GM21619 (cell line): ENCODE measurements around the gene CD300H.
"Not testable (repeated sequence)": the region's sequence is repeated elsewhere in the genome, so short reads cannot be mapped to it uniquely, and the experiment has no call there.

Experiments used
- ATAC-seq: cut with Tn5 transposase; IDR thresholded peaks from one replicate; pipeline ENCODE4 v1.9.1; 2021; ENCODE audit not compliant: unreplicated experiment

Gene CD300H

DNA sequence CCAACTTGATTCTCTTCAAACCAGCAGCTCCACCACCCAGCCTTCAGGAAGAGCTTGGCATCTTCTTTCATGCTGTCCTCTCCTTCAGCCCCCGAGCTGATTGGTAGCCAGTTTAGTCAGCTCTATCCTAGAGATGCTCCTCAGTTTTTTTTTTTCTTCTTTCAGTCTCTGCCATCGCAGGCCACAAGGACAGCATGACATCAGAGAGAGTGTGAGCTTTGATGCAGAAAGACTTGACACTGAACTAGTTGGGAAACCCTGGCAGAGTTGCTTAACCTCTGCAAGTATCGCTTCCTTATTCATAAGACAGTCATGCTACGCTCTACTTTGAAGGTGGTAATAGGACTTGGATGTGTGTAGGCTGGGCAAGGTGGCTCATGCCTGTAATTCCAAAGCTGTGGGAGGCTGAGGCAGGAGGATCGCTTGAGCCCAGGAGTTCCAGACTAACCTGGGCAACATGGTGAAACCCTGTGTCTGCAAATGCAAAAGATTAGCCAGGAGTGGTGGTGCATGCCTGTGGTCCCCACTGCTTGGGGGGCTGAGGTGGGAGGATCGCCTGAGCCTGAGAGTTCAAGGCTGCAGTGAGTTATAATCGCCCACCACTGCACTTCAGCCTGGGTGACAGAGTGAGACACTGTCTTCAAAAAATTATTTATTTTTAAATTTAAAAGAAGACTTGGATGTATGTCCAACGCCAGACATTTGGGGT lies 38.7 kb downstream of the CD300H start:
- peak; percentile 82 for ATAC-seq

DNA sequence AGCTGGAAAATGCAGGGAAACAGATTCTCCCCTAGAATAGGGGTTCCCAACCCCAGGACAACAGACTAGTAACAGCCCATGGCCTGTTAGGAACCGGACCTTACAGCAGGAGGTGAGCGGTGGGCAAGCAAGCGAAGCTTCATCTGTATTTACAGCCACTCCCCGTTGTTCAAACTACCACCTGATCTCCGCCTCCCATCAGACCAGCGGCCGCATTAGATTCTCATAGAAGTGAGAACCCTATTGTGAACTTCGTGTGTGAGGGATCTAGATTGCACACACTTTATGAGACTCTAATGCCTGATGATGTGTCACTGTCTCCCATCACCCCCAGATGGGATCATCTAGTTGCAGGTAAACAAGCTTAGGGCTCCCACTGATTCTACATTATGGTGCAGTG lies 39.6 kb downstream of the CD300H start:
- no peak for ATAC-seq

DNA sequence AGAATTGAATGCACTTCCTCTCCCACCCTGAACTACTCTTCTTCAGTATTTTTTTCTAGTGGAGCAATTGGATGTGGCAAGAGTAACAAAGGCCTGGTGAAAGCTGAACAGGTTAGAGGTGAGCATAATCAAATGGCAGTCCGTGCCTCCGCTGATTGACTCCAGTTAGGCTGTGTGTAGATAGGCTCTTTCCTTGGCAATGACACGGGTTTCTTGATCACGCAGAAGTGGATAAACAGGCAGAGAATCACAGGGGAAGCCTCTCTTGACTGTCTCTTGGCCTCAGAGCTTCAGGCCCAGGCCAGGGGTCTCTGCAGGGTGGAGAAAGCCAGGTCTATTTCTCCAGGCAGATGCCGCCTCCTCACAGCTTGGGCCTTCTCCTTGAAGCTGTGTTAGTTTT lies 40.2 kb downstream of the CD300H start:
- ATAC-seq, result no peak

DNA sequence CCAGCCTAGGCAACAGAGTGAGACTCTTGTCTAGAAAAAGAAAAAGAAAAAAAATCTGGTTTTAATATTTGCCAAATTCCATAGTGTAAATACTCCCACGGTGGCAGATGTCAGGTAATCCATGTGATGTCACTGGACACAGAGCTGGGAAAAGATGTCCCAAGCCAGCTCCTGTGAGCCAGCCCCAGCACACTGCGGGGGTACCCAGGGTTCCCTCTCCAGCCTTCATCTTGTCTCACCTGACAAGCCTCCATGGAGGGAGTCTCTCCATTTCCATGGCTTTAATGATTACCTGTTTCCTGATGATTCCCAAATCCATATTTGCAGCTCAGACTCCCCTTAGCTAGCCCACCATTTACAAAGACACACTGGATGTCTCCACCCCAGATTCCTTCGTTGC lies 40.6 kb downstream of the CD300H start:
- no peak for ATAC-seq

DNA sequence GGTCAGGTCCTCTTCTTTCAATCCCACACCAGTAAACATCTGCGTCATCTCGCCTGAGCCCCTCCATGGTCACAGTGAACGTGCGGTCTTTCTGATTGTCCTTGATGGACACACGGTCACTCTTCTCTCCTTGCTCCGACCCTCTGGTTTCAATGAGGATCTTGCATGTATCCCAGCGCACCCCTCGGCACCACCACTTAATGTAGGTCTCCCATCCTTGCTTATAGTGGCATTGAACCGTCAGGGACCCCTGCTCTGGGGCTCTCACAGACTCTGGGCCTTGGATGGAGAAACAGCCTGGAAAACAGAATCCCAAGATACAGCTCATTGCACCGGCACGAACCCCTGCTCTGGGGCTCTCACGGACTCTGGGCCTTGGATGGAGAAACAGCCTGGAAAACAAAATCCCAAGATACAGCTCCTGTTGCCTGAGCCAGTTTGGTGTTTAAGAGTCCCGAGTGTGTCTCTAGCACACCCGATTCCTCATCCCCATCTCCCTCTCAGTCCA lies 41.5 kb downstream of the CD300H start:
- ATAC-seq, result no peak

DNA sequence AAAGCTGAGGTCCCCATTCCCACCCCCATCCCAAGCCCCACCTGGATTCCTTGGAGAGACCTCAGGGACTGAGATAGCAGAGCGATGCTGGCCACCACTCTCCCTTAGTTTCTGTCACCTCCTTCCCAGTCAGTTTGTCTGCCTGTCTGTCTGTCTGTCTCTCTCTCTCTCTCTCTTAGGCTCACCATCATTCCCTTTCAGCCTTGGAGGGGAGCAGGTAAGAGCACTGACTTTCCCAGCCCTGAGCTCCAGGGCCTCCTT lies 41.9 kb downstream of the CD300H start:
- ATAC-seq, result no peak

DNA sequence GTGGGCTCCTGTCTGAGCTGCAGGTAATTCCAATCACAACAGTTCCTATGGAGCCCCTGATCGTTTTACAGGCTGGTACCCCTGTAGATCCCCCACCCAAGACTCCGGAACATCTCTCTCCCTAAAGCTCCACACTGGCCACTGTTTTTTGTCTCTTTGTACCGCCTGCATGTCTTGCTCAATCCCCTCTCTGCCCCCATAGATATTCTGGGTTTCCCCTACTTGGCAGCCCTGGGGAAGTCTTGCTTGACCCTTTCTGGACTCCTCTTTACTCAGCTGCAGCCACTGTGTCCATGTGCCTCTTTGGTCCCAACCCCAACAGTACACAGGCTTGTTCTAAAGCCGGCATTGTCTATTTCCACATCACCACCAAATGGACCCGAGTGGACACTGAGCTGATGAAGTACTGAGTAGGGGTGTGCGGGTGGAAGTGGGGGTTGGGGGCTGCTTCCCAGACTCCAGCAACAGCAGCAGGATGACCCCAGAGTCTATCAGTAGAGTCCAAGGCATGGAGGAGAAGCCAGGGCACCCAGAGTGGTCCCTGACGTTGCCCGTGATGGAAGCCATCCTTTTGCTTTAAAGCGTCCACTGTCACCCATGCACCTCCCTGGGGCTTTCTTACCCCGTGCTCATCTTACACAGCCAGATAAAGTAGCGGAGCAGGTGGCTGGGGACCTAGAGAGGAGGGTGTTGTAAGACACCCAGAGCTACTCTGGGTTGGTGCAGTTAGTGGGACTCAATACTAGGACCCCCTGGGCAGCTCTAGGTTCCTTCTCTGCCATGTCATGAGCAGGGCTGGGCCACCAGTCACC lies 42.5 kb downstream of the CD300H start:
- ATAC-seq, result no peak

DNA sequence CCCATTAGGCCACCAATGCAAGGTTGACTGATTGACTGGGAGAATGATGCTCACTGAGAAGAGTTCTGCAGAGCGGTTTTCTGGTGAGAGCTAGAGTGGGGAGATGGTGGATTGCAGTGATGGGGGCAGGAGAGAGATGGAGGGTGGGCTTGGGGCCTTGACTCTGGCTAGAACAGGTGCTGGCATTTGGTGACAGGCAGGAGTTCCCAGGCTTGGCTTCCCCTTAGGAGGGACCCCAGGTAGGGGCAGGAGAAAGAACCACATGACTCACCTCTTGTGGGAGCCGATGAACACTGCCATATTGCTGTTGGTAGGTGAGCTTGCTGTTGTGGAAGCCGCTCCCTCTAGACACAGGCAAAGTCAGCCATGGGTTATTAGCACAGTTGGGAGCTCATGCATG lies 44.0 kb downstream of the CD300H start:
- no peak for ATAC-seq

DNA sequence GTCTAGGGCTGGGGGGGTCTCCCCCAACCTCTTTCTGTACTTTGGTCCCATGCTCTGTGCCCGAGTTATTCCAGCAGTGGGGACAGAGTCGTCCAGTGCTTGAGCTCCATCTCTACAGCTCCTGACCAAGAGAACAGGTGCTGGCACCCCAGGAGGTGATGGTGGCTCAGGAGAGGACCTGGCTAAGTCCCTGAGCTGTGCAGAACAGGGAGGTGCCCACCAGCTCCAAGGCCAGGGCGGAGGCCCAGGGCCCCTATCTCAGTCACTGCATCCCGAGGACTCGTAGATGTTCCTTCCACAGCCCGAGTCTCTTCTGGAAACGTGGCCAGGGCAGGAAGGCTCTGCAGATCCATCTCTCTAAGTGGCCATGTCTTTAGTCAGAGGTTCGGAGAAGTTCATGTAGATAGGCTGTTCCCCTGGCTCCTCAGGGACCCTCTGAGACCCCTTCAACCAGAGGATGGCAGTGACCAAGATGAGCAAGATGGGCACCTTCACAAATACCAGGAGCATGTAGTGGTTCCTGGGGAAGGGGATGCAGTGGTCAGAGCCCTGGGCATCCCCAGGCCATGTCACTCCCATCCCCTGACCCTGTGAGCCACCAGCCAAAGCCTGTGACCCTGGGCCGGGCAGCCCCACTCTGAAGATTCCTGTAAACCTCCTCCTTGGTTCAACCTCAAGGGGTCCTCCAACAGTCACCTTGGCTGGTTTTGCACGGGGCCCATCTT lies 44.8 kb downstream of the CD300H start:
- no peak for ATAC-seq

DNA sequence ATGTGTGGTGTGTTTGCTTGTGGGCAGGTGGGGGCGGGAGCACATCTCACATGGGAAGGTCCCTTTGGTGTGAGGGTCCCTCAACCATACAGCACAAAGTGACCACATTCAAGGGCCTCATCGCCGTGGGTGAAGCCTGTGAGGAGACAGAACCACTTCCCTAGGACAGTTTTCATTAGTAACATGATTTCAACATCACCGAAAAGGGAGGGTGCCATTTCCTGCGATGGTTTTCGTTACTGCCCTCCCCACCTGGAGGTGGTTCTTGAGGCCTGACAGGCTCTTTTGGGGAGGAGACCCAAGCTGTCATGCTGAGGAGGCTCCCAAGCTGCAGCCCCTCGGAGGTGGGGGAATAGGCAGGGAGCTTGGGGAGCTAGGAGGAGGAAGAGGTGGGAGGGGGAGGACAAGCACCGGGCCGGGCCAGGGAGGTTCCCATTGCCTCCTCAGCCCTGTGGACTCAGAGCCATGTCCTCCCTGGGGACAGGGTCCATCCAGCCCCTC lies 45.6 kb downstream of the CD300H start:
- no peak for ATAC-seq

DNA sequence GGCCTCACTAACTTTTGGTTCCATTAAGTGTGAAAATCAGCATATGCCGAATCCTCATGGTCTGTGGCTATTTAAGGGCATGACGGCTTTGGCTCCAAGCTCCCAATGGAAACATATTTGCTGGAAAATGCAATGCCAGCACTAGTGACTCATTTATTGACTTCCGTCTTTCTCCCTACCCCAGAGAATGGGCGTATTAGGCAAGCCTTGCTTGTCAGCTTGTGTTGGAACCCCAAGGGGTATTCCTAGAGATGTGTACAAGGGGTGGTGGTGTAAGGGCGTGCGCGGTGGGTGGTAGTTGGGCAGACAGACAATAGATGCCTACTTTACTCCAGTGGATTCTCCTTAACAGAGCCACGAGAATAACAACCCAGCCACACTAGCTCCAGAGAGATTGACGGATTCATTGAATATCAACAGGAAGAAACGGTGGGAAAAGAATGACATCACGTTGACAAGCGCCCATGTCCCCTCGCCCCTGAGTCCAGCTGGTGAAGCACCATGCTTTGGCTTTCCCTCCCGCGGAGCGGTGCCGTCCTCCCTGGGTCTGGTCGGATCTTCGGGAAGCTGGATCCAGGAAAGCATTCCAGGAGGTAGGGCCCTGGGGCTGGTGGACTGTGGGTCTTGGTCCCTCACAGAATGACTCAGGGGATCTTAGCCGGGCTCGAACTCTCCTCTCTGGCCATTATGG lies 46.4 kb downstream of the CD300H start:
- ATAC-seq, result no peak

DNA sequence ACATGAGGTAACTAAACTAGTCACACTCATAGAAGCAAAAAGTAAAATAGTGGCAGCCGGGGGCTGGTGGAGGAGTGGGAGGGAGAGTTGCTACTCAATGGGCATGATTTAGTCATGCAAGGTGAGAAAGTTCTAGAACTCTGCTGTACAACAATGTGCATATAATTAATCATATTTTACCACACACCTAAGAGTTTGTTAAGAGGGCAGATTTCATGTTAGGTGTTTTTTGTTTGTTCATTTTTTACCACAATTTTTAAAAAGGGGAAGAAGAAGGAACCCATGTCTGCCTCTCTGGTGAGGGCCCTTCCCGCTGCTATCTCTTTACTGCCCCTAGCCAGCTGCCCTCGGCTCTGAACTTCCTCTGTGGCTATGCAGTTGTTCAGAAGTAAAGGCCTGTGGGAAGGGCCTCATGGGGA lies 47.3 kb downstream of the CD300H start:
- no peak for ATAC-seq

DNA sequence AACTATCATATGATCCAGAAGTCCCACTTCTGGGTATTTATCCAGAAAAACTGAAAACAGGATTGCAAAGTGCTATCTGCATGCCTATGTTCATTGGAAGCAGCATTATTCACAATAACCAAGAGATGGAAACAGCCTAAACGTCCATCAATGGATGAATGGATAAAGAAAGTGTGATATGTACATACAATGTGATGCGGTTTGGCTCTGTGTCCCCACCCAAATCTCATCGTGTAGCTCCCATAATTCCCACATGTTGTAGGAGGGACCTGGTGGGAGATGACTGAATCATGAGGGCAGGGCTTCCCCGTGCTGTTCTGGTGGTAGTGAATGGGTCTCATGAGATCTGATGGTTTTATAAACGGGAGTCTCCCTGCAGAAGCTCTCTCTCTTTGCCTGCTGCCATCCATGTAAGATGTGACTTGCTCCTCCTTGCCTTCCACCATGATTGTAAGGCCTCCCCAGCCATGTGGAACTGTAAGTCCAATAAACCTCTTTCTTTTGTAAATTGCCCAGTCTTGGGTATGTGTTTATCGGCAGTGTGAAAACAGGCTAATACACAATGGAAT lies 48.8 kb downstream of the CD300H start:
- ATAC-seq, result not testable (repeated sequence)

DNA sequence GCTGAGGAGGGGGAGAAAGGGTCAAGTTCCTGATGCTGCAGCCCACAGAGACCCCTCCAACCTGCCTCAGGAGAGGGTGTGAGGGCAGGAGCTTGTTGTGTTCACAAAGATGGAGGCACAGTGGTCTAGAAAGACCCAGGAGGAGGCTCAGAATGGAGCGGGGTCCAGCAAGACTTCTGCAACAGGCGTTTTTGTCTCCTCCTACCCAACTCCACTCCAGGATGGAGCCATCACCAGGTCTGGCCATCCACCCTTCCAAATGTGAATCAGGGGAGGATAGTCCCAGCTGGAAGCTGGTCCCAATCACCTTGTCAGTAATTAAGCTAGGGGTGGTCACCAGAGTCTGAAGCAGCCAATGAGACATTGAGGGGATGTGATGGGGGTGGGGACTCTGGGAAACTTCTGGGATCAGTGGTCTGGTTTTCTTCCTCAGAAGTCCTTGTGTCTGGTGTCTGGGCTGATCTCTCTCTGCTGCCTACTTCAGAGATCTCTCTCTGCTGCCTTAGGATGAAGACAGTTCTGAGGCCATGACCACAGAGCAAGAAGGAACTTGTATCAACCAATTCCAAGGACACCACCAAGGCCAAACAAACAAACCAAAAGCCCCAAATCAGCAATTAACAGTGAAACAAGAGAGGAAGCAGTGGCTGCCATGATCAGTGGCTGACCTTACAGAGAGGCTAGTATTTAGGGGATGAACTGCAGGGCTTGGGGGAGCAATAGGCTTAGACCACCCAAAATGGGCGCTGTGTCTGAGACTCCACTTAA lies 50.6 kb downstream of the CD300H start:
- no peak for ATAC-seq

DNA sequence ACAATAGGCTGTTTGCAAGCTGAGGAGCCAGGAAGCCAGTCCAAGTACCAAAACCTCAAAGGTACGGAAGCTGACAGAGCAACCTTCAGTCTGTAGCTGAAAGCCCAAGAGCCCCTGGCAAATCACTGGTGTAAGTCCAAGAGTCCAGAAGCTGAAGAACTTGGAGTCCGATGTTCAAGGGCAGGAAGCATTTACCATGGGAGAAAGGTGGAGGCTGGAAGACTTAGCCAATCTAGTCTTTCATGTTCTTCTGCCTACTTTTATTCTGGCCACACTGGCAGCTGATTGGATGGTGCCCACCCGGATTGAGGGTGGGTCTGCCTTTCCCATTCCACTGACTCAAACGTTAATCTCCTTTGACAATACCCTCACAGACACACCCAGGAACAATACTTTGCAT lies 51.4 kb downstream of the CD300H start:
- no peak for ATAC-seq

DNA sequence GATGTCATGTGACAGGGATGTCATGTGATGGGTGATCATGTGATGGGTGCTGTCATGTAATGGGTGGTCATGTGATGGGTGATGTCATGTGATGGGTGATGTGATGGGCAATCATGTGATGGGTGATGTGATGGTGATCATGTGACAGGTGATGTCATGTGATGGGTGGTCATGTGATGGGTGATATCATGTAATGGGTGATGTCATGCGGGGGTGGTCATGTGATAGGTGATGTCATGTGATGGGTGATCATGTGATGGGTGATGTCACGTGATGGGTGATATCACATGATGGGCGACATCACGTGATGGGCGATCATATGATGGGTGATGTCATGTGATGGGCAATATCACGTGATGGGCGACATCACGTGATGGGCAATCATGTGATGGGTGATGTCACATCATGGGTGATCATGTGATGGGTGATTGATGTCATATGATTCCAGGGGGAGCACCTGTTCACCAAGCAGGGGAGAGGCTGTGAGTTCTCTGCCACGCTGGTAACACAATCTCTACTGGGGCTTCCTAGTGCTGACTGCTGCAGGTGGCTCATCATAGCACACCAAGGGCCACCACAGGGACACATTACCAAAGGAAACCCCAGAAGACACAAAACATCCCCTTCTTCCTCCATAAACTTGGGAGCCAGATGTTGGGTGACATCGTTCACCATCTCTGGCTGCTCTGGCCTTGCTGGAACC lies 52.5 kb downstream of the CD300H start:
- no peak for ATAC-seq

DNA sequence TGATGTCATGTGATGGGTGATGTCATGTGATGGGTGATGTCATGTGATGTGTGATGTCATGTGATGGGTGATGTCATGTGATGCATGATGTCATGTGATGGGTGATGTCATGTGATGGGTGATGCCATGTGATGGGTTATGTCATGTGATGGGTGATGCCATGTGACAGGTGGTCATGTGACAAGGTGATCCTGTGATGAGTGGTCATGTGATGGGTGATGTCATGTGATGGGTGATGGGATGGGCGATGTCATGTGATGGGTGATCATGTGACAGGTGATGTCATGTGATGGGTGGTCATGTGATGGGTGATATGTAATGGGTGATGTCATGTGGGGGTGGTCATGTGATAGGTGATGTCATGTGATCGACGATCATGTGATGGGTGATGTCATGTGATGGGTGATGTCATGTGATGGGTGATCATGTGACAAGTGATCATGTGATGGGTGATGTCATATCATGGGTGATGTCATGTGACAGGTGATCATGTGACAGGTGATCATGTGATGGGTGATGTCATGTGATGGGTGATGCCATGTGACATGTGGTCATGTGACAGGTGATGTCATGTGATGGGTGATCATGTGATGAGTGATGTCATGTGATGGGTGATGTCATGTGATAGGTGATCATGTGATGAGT lies 53.2 kb downstream of the CD300H start:
- ATAC-seq, result no peak

DNA sequence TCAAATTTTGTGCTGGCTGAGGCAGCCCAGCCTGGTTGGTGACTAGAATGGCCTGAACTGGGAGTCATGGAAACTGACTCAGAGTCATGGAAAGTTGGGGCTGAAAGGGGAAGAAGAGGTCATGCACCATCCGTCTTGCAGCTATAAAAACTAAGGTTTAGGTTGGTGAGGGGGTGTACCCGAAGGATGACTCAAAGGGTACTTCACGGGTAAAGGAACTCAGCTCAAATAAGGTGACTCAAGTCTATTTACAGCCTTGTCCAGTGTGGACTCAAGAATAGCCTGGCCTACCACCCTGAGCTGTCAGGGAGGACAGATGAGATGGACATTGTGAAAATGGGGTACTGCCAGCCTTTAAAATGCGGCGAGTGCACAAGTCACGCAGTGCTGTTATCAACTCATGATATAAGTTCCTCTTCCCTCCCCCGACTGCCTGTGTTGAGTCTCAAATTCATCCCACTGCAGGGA lies 54.7 kb downstream of the CD300H start:
- ATAC-seq, result peak; percentile 58

DNA sequence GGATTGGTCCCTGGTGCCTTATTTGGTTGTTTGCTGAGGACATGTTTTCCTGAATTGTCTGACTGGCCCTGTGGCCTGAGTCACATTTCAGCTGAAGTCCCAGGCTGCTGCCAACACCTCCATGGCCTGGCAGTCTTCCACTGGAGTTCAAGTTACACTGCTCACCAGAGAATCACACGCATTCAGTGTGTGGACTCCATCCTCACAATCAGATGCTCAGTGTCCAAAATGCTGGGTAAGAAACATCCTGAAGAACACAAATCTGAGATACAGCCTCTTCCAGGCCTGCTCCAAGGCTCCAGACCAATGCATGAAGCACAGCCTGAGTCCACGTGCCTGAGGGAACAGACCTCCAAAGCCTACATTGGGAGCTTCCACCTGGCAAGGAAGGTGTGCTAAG lies 55.3 kb downstream of the CD300H start:
- no peak for ATAC-seq
